GM20000 (cell line): ENCODE results near the gene LIG4.
A peak's percentile ranks its signal among the peaks of the same experiment; 100 is the strongest.
"Not testable (repeated sequence)": the region's sequence is repeated elsewhere in the genome, so short reads cannot be mapped to it uniquely, and the experiment has no call there.

Source experiments
- DNase-seq: peaks from one replicate; pipeline ENCODE4 v3.0.0; 2012; ENCODE audit warnings: low spot score
- CTCF ChIP-seq: IDR thresholded peaks from 2 replicates; pipeline ENCODE4 v1.5.1; 2012; ENCODE audit warnings: mild to moderate bottlenecking, control low read depth; ENCODE audit errors: extremely low read depth, missing control alignments

Gene LIG4

GRCh38 chr13:108225440-108225839, 10.1 kb upstream of the LIG4 start:
- DNase-seq: no peak
- TF ChIP-seq CTCF: no peak

- no peak for DNase-seq
Observed at GRCh38 chr13:108223687-108224503, 8.6 kb upstream of the LIG4 start.

GRCh38 chr13:108220041-108220440, 4.7 kb upstream of the LIG4 start:
- no peak for DNase-seq
- peak; percentile 11 for TF ChIP-seq CTCF

More at GRCh38 chr13:108223687-108224503, 8.6 kb upstream of the LIG4 start:
- TF ChIP-seq CTCF: no peak

GRCh38 chr13:108218044-108218974, 3.0 kb upstream of the LIG4 start, which contains the start of gene ABHD13:
ABHD13 (plus strand) TSS chr13:108218392; CDS start chr13:108229219, 10,827 bp downstream.
- DNase-seq: peak; percentile 97
- no peak for TF ChIP-seq CTCF

- DNase-seq: not testable (repeated sequence)
Observed at GRCh38 chr13:108217307-108218043, 2.1 kb upstream of the LIG4 start.

- peak; percentile 22 for DNase-seq
- no peak for TF ChIP-seq CTCF
Observed at GRCh38 chr13:108214441-108215271, 680 bp downstream of the LIG4 start.

- DNase-seq: no peak
- no peak for TF ChIP-seq CTCF
Observed at GRCh38 chr13:108213946-108214345, 1.4 kb downstream of the LIG4 start.
